Activated T-cell treated with anti-CD3 and anti-CD28 coated beads, Interleukin-2, amount 50 U/mL, for 4 hours (primary cell): ENCODE measurements around the gene ESPNL. TPM values are rescaled to one million over a fixed set of nuclear protein-coding genes. Genes with fewer than 3 reads are reported as not detected.

Experiments
- ATAC-seq, 2 donors: fragments of 200-7000 bp; cut with Tn5 transposase; one replicate each; pipeline ENCODE4 v1.10.0; 2021
- DNase-seq: peaks from one replicate; pipeline ENCODE4 v3.0.0-alpha.2; 2020
- H3K27me3 Mint-ChIP-seq: one replicate; pipeline ENCODE4 v1.8.0; 2021; ENCODE audit warnings: low read depth, mixed read lengths
- H3K36me3 Mint-ChIP-seq: one replicate; pipeline ENCODE4 v1.8.0; 2022; ENCODE audit warnings: mixed read lengths; ENCODE audit not compliant: insufficient read depth
- H3K4me1 Mint-ChIP-seq: one replicate; pipeline ENCODE4 v1.8.0; 2021; ENCODE audit warnings: low read depth, mixed read lengths
- H3K4me3 Mint-ChIP-seq: one replicate; pipeline ENCODE4 v1.8.0; 2021; ENCODE audit warnings: mild to moderate bottlenecking, moderate library complexity, mixed read lengths
- H3K9me3 Mint-ChIP-seq: one replicate; pipeline ENCODE4 v1.8.0; 2021; ENCODE audit warnings: mixed read lengths
- total RNA-seq, 3 donors: library from RNA; stranded (reverse); gene quantifications; one replicate each; pipeline ENCODE4 v1.2.1, GENCODE V29; 2021

ESPNL gene
- total RNA-seq, 3 donors from 2014 or later = 0.08 to 0.35 (median 0.14) TPM

- Mint-ChIP-seq H3K36me3 (no peaks in the 10 kb centered on the region), H3K4me1 (no peaks in the 10 kb centered on the region), H3K9me3 (no peaks in the 10 kb centered on the region), H3K27me3 (no peaks in the 10 kb centered on the region), H3K4me3 (no peak overlapping the region)
- no peak for ATAC-seq
- DNase-seq = no peak
Measured at GRCh38 chr2:238130696-238131628, 30.8 kb downstream of the ESPNL start.

- H3K4me1 Mint-ChIP-seq = no peaks in the 10 kb centered on the region
- H3K4me3 Mint-ChIP-seq = no peak overlapping the region
- H3K36me3 Mint-ChIP-seq = no peaks in the 10 kb centered on the region
- DNase-seq (no peak), ATAC-seq (no peak)
- no peaks in the 10 kb centered on the region for H3K27me3 Mint-ChIP-seq
- H3K9me3 Mint-ChIP-seq = no peaks in the 10 kb centered on the region
Measured at GRCh38 chr2:238131761-238132462, 31.8 kb downstream of the ESPNL start.

- no peak overlapping the region for H3K4me3 Mint-ChIP-seq
- no peaks in the 10 kb centered on the region for H3K9me3 Mint-ChIP-seq
- DNase-seq = no peak
- H3K36me3 Mint-ChIP-seq = no peaks in the 10 kb centered on the region
- ATAC-seq = no peak
- H3K4me1 Mint-ChIP-seq = no peaks in the 10 kb centered on the region
- no peaks in the 10 kb centered on the region for H3K27me3 Mint-ChIP-seq
Measured at GRCh38 chr2:238132463-238133450, 32.6 kb downstream of the ESPNL start.

GRCh38 chr2:238133499-238134392 is 33.6 kb downstream of the ESPNL start:
- no peak for ATAC-seq
- no peaks in the 10 kb centered on the region for H3K36me3 Mint-ChIP-seq
- no peak for DNase-seq
- H3K4me3 Mint-ChIP-seq = no peak overlapping the region
- H3K9me3 Mint-ChIP-seq = no peaks in the 10 kb centered on the region
- H3K4me1 Mint-ChIP-seq = no peaks in the 10 kb centered on the region
- no peaks in the 10 kb centered on the region for H3K27me3 Mint-ChIP-seq

- Mint-ChIP-seq H3K9me3 (no peaks in the 10 kb centered on the region), H3K36me3 (no peaks in the 10 kb centered on the region), H3K4me3 (no peak overlapping the region), H3K4me1 (no peaks in the 10 kb centered on the region), H3K27me3 (no peaks in the 10 kb centered on the region)
- ATAC-seq (no peak), DNase-seq (no peak)
Measured at GRCh38 chr2:238134393-238134785, 34.2 kb downstream of the ESPNL start.

- H3K27me3 Mint-ChIP-seq = no peaks in the 10 kb centered on the region
- ATAC-seq = no peak
Measured at GRCh38 chr2:238135601-238136150, 35.5 kb downstream of the ESPNL start.

GRCh38 chr2:238136820-238137537 is 36.8 kb downstream of the ESPNL start:
- Mint-ChIP-seq H3K27me3 (no peaks in the 10 kb centered on the region), H3K9me3 (no peaks in the 10 kb centered on the region), H3K4me1 (peaks cover 6% of the 10 kb centered on the region), H3K4me3 (no peak overlapping the region), H3K36me3 (no peaks in the 10 kb centered on the region)
- DNase-seq = no peak
- ATAC-seq = no peak

More at GRCh38 chr2:238135601-238136150, 35.5 kb downstream of the ESPNL start:
- DNase-seq = no peak
- Mint-ChIP-seq H3K4me3 (no peak overlapping the region), H3K9me3 (no peaks in the 10 kb centered on the region), H3K4me1 (no peaks in the 10 kb centered on the region), H3K36me3 (no peaks in the 10 kb centered on the region)

GRCh38 chr2:238137885-238138284 is 37.7 kb downstream of the ESPNL start:
- H3K4me3 Mint-ChIP-seq = no peak overlapping the region
- H3K9me3 Mint-ChIP-seq = no peaks in the 10 kb centered on the region
- DNase-seq = no peak
- peaks cover 6% of the 10 kb centered on the region for H3K4me1 Mint-ChIP-seq
- ATAC-seq = no peak
- no peaks in the 10 kb centered on the region for H3K27me3 Mint-ChIP-seq
- no peaks in the 10 kb centered on the region for H3K36me3 Mint-ChIP-seq

- peaks cover 6% of the 10 kb centered on the region for H3K4me1 Mint-ChIP-seq
- H3K36me3 Mint-ChIP-seq = no peaks in the 10 kb centered on the region
- H3K4me3 Mint-ChIP-seq = no peak within 1 kb of the TSS
- H3K27me3 Mint-ChIP-seq = no peaks in the 10 kb centered on the region
- H3K9me3 Mint-ChIP-seq = no peaks in the 10 kb centered on the region
- DNase-seq = no peak
- no peak for ATAC-seq
Measured at GRCh38 chr2:238138331-238139195, 38.4 kb downstream of the ESPNL start, which contains the start of gene KLHL30. Gene KLHL30, plus strand, starts transcription at chr2:238138668. Its CDS starts 2,087 bp downstream, at chr2:238140755.

GRCh38 chr2:238139196-238140039 is 39.3 kb downstream of the ESPNL start:
- peaks cover 6% of the 10 kb centered on the region for H3K4me1 Mint-ChIP-seq
- no peaks in the 10 kb centered on the region for H3K27me3 Mint-ChIP-seq
- no peak overlapping the region for H3K4me3 Mint-ChIP-seq
- peak in 1 of 2 donors; percentile 58 for ATAC-seq
- H3K36me3 Mint-ChIP-seq = no peaks in the 10 kb centered on the region
- DNase-seq = peak; percentile 25
- no peaks in the 10 kb centered on the region for H3K9me3 Mint-ChIP-seq

GRCh38 chr2:238140040-238140439 is 39.9 kb downstream of the ESPNL start:
- H3K4me3 Mint-ChIP-seq = no peak overlapping the region
- no peaks in the 10 kb centered on the region for H3K9me3 Mint-ChIP-seq
- H3K4me1 Mint-ChIP-seq = peaks cover 6% of the 10 kb centered on the region
- no peaks in the 10 kb centered on the region for H3K36me3 Mint-ChIP-seq
- DNase-seq (no peak), ATAC-seq (no peak)
- H3K27me3 Mint-ChIP-seq = no peaks in the 10 kb centered on the region
